Measurements from ENCODE around the gene CPA2.

The CPA2 gene

GRCh38 chr7:130297628-130298543 is 31.2 kb downstream of the CPA2 start:
- WGBS (ENCODE audit: insufficient coverage, insufficient read length) = no CpG with 5 or more reads among the region's 20 CpGs
- H3K9me3 ChIP-seq (ENCODE audit: control insufficient read depth, insufficient read depth, low read length) = no peaks in the 10 kb centered on the region
- no peak for DNase-seq (ENCODE audit: low read depth, low spot score)
- no peak overlapping the region for H3K4me3 ChIP-seq (ENCODE audit: low read length)
- no peaks in the 10 kb centered on the region for H3K27me3 ChIP-seq (ENCODE audit: control insufficient read depth, insufficient read depth, low read length)
- no peaks in the 10 kb centered on the region for H3K4me1 ChIP-seq (ENCODE audit: control insufficient read depth, insufficient read depth, low read length)
- no peaks in the 10 kb centered on the region for H3K36me3 ChIP-seq (ENCODE audit: control insufficient read depth, insufficient read depth, low read length)
- H3K27ac ChIP-seq (ENCODE audit: low read length) = no peak overlapping the region

GRCh38 chr7:130298544-130299326 is 32.1 kb downstream of the CPA2 start:
- Histone ChIP-seq H3K27me3 (ENCODE audit: control insufficient read depth, insufficient read depth, low read length) (no peaks in the 10 kb centered on the region), H3K4me3 (ENCODE audit: low read length) (no peak overlapping the region), H3K9me3 (ENCODE audit: control insufficient read depth, insufficient read depth, low read length) (no peaks in the 10 kb centered on the region), H3K4me1 (ENCODE audit: control insufficient read depth, insufficient read depth, low read length) (no peaks in the 10 kb centered on the region), H3K27ac (ENCODE audit: low read length) (no peak overlapping the region), H3K36me3 (ENCODE audit: control insufficient read depth, insufficient read depth, low read length) (no peaks in the 10 kb centered on the region)
- DNase-seq (ENCODE audit: low read depth, low spot score) = no peak
- no CpG with 5 or more reads among the region's 5 CpGs for WGBS (ENCODE audit: insufficient coverage, insufficient read length)

- no peaks in the 10 kb centered on the region for H3K4me1 ChIP-seq (ENCODE audit: control insufficient read depth, insufficient read depth, low read length)
- no peak overlapping the region for H3K27ac ChIP-seq (ENCODE audit: low read length)
- no peak for DNase-seq (ENCODE audit: low read depth, low spot score)
- no CpG with 5 or more reads among the region's 7 CpGs for WGBS (ENCODE audit: insufficient coverage, insufficient read length)
- H3K4me3 ChIP-seq (ENCODE audit: low read length) = no peak overlapping the region
- no peaks in the 10 kb centered on the region for H3K9me3 ChIP-seq (ENCODE audit: control insufficient read depth, insufficient read depth, low read length)
- H3K27me3 ChIP-seq (ENCODE audit: control insufficient read depth, insufficient read depth, low read length) = no peaks in the 10 kb centered on the region
- no peaks in the 10 kb centered on the region for H3K36me3 ChIP-seq (ENCODE audit: control insufficient read depth, insufficient read depth, low read length)
Observed at GRCh38 chr7:130299866-130300265, 33.2 kb downstream of the CPA2 start.

GRCh38 chr7:130301501-130302020 is 34.9 kb downstream of the CPA2 start:
- WGBS (ENCODE audit: insufficient coverage, insufficient read length) = no CpG with 5 or more reads among the region's 8 CpGs
- H3K27ac ChIP-seq (ENCODE audit: low read length) = no peak overlapping the region
- no peaks in the 10 kb centered on the region for H3K36me3 ChIP-seq (ENCODE audit: control insufficient read depth, insufficient read depth, low read length)
- no peaks in the 10 kb centered on the region for H3K27me3 ChIP-seq (ENCODE audit: control insufficient read depth, insufficient read depth, low read length)
- H3K4me3 ChIP-seq (ENCODE audit: low read length) = no peak overlapping the region
- H3K4me1 ChIP-seq (ENCODE audit: control insufficient read depth, insufficient read depth, low read length) = no peaks in the 10 kb centered on the region
- H3K9me3 ChIP-seq (ENCODE audit: control insufficient read depth, insufficient read depth, low read length) = no peaks in the 10 kb centered on the region
- no peak for DNase-seq (ENCODE audit: low read depth, low spot score)

- Histone ChIP-seq H3K4me1 (ENCODE audit: control insufficient read depth, insufficient read depth, low read length) (no peaks in the 10 kb centered on the region), H3K27me3 (ENCODE audit: control insufficient read depth, insufficient read depth, low read length) (no peaks in the 10 kb centered on the region), H3K27ac (ENCODE audit: low read length) (no peak overlapping the region), H3K36me3 (ENCODE audit: control insufficient read depth, insufficient read depth, low read length) (no peaks in the 10 kb centered on the region), H3K9me3 (ENCODE audit: control insufficient read depth, insufficient read depth, low read length) (no peaks in the 10 kb centered on the region), H3K4me3 (ENCODE audit: low read length) (no peak overlapping the region)
- DNase-seq (ENCODE audit: low read depth, low spot score) = no peak
Observed at GRCh38 chr7:130302649-130303048, 36.0 kb downstream of the CPA2 start.

GRCh38 chr7:130303127-130303526 is 36.5 kb downstream of the CPA2 start:
- Histone ChIP-seq H3K27me3 (ENCODE audit: control insufficient read depth, insufficient read depth, low read length) (no peaks in the 10 kb centered on the region), H3K4me3 (ENCODE audit: low read length) (no peak overlapping the region), H3K9me3 (ENCODE audit: control insufficient read depth, insufficient read depth, low read length) (no peaks in the 10 kb centered on the region), H3K27ac (ENCODE audit: low read length) (no peak overlapping the region), H3K4me1 (ENCODE audit: control insufficient read depth, insufficient read depth, low read length) (no peaks in the 10 kb centered on the region), H3K36me3 (ENCODE audit: control insufficient read depth, insufficient read depth, low read length) (no peaks in the 10 kb centered on the region)
- no peak for DNase-seq (ENCODE audit: low read depth, low spot score)
- WGBS (ENCODE audit: insufficient coverage, insufficient read length) = no CpG with 5 or more reads among the region's 2 CpGs

- Histone ChIP-seq H3K9me3 (ENCODE audit: control insufficient read depth, insufficient read depth, low read length) (no peaks in the 10 kb centered on the region), H3K4me1 (ENCODE audit: control insufficient read depth, insufficient read depth, low read length) (no peaks in the 10 kb centered on the region), H3K4me3 (ENCODE audit: low read length) (no peak overlapping the region), H3K36me3 (ENCODE audit: control insufficient read depth, insufficient read depth, low read length) (no peaks in the 10 kb centered on the region), H3K27me3 (ENCODE audit: control insufficient read depth, insufficient read depth, low read length) (no peaks in the 10 kb centered on the region), H3K27ac (ENCODE audit: low read length) (no peak overlapping the region)
- no peak for DNase-seq (ENCODE audit: low read depth, low spot score)
- WGBS (ENCODE audit: insufficient coverage, insufficient read length) = no CpG with 5 or more reads among the region's 5 CpGs
Observed at GRCh38 chr7:130303551-130303950, 36.9 kb downstream of the CPA2 start.

GRCh38 chr7:130303982-130304381 is 37.3 kb downstream of the CPA2 start:
- Histone ChIP-seq H3K36me3 (ENCODE audit: control insufficient read depth, insufficient read depth, low read length) (no peaks in the 10 kb centered on the region), H3K9me3 (ENCODE audit: control insufficient read depth, insufficient read depth, low read length) (no peaks in the 10 kb centered on the region), H3K4me3 (ENCODE audit: low read length) (no peak overlapping the region), H3K4me1 (ENCODE audit: control insufficient read depth, insufficient read depth, low read length) (no peaks in the 10 kb centered on the region), H3K27me3 (ENCODE audit: control insufficient read depth, insufficient read depth, low read length) (no peaks in the 10 kb centered on the region), H3K27ac (ENCODE audit: low read length) (no peak overlapping the region)
- no peak for DNase-seq (ENCODE audit: low read depth, low spot score)
- WGBS (ENCODE audit: insufficient coverage, insufficient read length) = no CpG with 5 or more reads among the region's 5 CpGs

GRCh38 chr7:130304878-130305277 is 38.2 kb downstream of the CPA2 start:
- H3K36me3 ChIP-seq (ENCODE audit: control insufficient read depth, insufficient read depth, low read length) = no peaks in the 10 kb centered on the region
- no peak overlapping the region for H3K27ac ChIP-seq (ENCODE audit: low read length)
- no peak for DNase-seq (ENCODE audit: low read depth, low spot score)
- no CpG with 5 or more reads among the region's 3 CpGs for WGBS (ENCODE audit: insufficient coverage, insufficient read length)
- no peaks in the 10 kb centered on the region for H3K27me3 ChIP-seq (ENCODE audit: control insufficient read depth, insufficient read depth, low read length)
- no peaks in the 10 kb centered on the region for H3K4me1 ChIP-seq (ENCODE audit: control insufficient read depth, insufficient read depth, low read length)
- no peaks in the 10 kb centered on the region for H3K9me3 ChIP-seq (ENCODE audit: control insufficient read depth, insufficient read depth, low read length)
- no peak overlapping the region for H3K4me3 ChIP-seq (ENCODE audit: low read length)

- no peaks in the 10 kb centered on the region for H3K9me3 ChIP-seq (ENCODE audit: control insufficient read depth, insufficient read depth, low read length)
- no peaks in the 10 kb centered on the region for H3K4me1 ChIP-seq (ENCODE audit: control insufficient read depth, insufficient read depth, low read length)
- no peak overlapping the region for H3K4me3 ChIP-seq (ENCODE audit: low read length)
- no peak for DNase-seq (ENCODE audit: low read depth, low spot score)
- no peaks in the 10 kb centered on the region for H3K36me3 ChIP-seq (ENCODE audit: control insufficient read depth, insufficient read depth, low read length)
- WGBS (ENCODE audit: insufficient coverage, insufficient read length) = no CpG with 5 or more reads among the region's 21 CpGs
- no peaks in the 10 kb centered on the region for H3K27me3 ChIP-seq (ENCODE audit: control insufficient read depth, insufficient read depth, low read length)
- no peak overlapping the region for H3K27ac ChIP-seq (ENCODE audit: low read length)
Observed at GRCh38 chr7:130305433-130306042, 38.9 kb downstream of the CPA2 start.

Data from iPS DF 6.9 (cell line).